Activated CD4-positive, CD25-positive, alpha-beta regulatory T cell treated with anti-CD3 and anti-CD28 coated beads, Interleukin-2, amount 50 U/mL, for 24 hours (primary cell): ENCODE results near the gene HOXD3.

ENCODE experiments used
- ATAC-seq, 2 donors: fragments of 150-1000 bp; cut with Tn5 transposase; one replicate each; pipeline ENCODE4 v1.10.0; 2021; ENCODE audit warnings: mild to moderate bottlenecking in 1 of 2, moderate library complexity in 1 of 2

Gene HOXD3

GRCh38 chr2:176156807-176157498 is at the start of gene HOXD3:
TSS of gene HOXD3 (plus strand) at chr2:176157307. CDS start at chr2:176169115, 11,808 bp downstream.
- no peak for ATAC-seq

- no peak for ATAC-seq
Measured at GRCh38 chr2:176107731-176108181, 49.4 kb upstream of the HOXD3 start.

- no peak for ATAC-seq
Measured at GRCh38 chr2:176109192-176109901, 47.8 kb upstream of the HOXD3 start.

GRCh38 chr2:176109946-176110345 is 47.2 kb upstream of the HOXD3 start:
- no peak for ATAC-seq

- ATAC-seq, result no peak
Measured at GRCh38 chr2:176110415-176111308, 46.4 kb upstream of the HOXD3 start.

GRCh38 chr2:176111309-176111663 is 45.8 kb upstream of the HOXD3 start:
- no peak for ATAC-seq

GRCh38 chr2:176111846-176112374 is 45.2 kb upstream of the HOXD3 start:
- no peak for ATAC-seq

GRCh38 chr2:176112375-176113302 is 44.5 kb upstream of the HOXD3 start:
- no peak for ATAC-seq

GRCh38 chr2:176114120-176114929 is 42.8 kb upstream of the HOXD3 start:
- no peak for ATAC-seq

- ATAC-seq, result no peak
Measured at GRCh38 chr2:176114930-176115625, 42.0 kb upstream of the HOXD3 start.

GRCh38 chr2:176115883-176116813 is 41.0 kb upstream of the HOXD3 start, which contains the start of gene HOXD10:
TSS of gene HOXD10 (plus strand) at chr2:176116778. CDS start at chr2:176116834, 56 bp downstream.
- no peak for ATAC-seq

GRCh38 chr2:176117162-176117822 is 39.8 kb upstream of the HOXD3 start:
- ATAC-seq, result no peak

- ATAC-seq, result no peak
Measured at GRCh38 chr2:176117823-176118371, 39.2 kb upstream of the HOXD3 start.

- no peak for ATAC-seq
Measured at GRCh38 chr2:176118601-176119339, 38.3 kb upstream of the HOXD3 start.

GRCh38 chr2:176120364-176121189 is 36.5 kb upstream of the HOXD3 start:
- no peak for ATAC-seq
